ENCODE results near the gene ASB5.

DNA sequence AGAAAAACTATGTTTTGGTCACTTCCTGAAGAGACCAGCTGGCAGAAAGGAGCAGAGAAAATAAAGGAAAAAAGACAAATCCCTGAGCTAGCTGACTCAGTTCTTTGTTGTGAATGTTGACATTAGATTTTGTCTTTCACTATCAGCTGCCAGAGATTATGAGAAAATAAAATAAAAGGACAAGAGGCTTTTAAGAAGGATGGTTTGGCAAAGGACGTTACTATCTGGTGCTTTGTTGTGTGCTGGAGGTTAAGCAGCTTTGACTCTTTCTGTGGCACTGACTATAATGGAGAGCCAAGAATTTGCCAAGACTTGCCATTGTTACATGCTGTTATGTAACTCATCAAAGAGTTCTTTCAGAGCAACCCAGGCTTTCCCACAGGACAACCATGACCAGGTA lies 12.1 kb downstream of the ASB5 start:
- no peak for TF ChIP-seq CTCF (IDR thresholded peaks at IDR 0.05 in 2 of 3, conservative IDR thresholded peaks at IDR 0.05 in 1 of 3; ENCODE audit: borderline replicate concordance in 1 of 3, insufficient read depth in 1 of 3, low read depth in 2 of 3, low read length in 2 of 3)
- no peak for TF ChIP-seq EZH2 (IDR thresholded peaks at IDR 0.05)
- TF ChIP-seq JUND (IDR thresholded peaks at IDR 0.05) = no peak
- TF ChIP-seq POLR2AphosphoS5 (IDR thresholded peaks at IDR 0.05; ENCODE audit: low read depth, low read length) = no peak
- no peak for TF ChIP-seq YY1 (IDR thresholded peaks at IDR 0.05; ENCODE audit: extremely low read depth, insufficient replicate concordance, low read depth, low read length)
- TF ChIP-seq FOSL1 (IDR thresholded peaks at IDR 0.05; ENCODE audit: low read depth) = no peak
- no peak for TF ChIP-seq SP1 (IDR thresholded peaks at IDR 0.05; ENCODE audit: low read depth)
- no peak for TF ChIP-seq POLR2A (IDR thresholded peaks at IDR 0.05; ENCODE audit: borderline replicate concordance, extremely low read depth, insufficient read depth, insufficient read length)
- no peak for TF ChIP-seq EGR1 (IDR thresholded peaks at IDR 0.05; ENCODE audit: low read depth)
- no peak for TF ChIP-seq ATF3 (IDR thresholded peaks at IDR 0.05)
- TF ChIP-seq, protein P1, sequence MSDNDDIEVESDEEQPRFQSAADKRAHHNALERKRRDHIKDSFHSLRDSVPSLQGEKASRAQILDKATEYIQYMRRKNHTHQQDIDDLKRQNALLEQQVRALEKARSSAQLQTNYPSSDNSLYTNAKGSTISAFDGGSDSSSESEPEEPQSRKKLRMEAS (IDR thresholded peaks at IDR 0.05) = no peak
- TF ChIP-seq, protein P2, sequence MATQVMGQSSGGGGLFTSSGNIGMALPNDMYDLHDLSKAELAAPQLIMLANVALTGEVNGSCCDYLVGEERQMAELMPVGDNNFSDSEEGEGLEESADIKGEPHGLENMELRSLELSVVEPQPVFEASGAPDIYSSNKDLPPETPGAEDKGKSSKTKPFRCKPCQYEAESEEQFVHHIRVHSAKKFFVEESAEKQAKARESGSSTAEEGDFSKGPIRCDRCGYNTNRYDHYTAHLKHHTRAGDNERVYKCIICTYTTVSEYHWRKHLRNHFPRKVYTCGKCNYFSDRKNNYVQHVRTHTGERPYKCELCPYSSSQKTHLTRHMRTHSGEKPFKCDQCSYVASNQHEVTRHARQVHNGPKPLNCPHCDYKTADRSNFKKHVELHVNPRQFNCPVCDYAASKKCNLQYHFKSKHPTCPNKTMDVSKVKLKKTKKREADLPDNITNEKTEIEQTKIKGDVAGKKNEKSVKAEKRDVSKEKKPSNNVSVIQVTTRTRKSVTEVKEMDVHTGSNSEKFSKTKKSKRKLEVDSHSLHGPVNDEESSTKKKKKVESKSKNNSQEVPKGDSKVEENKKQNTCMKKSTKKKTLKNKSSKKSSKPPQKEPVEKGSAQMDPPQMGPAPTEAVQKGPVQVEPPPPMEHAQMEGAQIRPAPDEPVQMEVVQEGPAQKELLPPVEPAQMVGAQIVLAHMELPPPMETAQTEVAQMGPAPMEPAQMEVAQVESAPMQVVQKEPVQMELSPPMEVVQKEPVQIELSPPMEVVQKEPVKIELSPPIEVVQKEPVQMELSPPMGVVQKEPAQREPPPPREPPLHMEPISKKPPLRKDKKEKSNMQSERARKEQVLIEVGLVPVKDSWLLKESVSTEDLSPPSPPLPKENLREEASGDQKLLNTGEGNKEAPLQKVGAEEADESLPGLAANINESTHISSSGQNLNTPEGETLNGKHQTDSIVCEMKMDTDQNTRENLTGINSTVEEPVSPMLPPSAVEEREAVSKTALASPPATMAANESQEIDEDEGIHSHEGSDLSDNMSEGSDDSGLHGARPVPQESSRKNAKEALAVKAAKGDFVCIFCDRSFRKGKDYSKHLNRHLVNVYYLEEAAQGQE (IDR thresholded peaks at IDR 0.05; ENCODE audit: low read depth) = no peak
- TF ChIP-seq ZNF274 (IDR thresholded peaks at IDR 0.05; ENCODE audit: low read depth, low read length) = no peak
